ENCODE results near the gene SLC35G6. TPM values are rescaled to one million over a fixed set of nuclear protein-coding genes. Genes with fewer than 3 reads are reported as not detected.
"Not testable (repeated sequence)": the region's sequence is repeated elsewhere in the genome, so short reads cannot be mapped to it uniquely, and the experiment has no call there.

Gene SLC35G6
- total and polyA plus RNA-seq, 2 of the 13 experiments (the other 11 are each of a cell fraction or from before 2014, with no cell fraction given): 0.07 TPM; not detected in 1

GRCh38 chr17:7474767-7475166, 6.5 kb upstream of the SLC35G6 start:
- H3K9ac ChIP-seq (ENCODE audit: insufficient read depth, low read depth, low read length); FAIRE-seq; DNase-seq (ENCODE audit: low spot score); CTCF ChIA-PET (ENCODE audit: low intra/inter-chr PET ratio, low total read pairs); ATAC-seq; H3K4me2 ChIP-seq (ENCODE audit: low read depth, low read length); intact Hi-C loops (cut with micrococcal nuclease; ENCODE audit: unreplicated experiment); H3K4me3 ChIP-seq (replicated peaks in 1 of 3; ENCODE audit: insufficient read depth in 1 of 3, low read depth in 2 of 3, low read length in 3 of 3); BruUV-seq (replicated peaks); H3K9me3 ChIP-seq (ENCODE audit: low read length); H2AFZ ChIP-seq (ENCODE audit: low read length); H3K36me3 ChIP-seq (replicated peaks in 1 of 2; ENCODE audit: control insufficient read depth in 1 of 2, insufficient read depth in 2 of 2, low read length in 2 of 2); H3K27ac ChIP-seq (ENCODE audit: extremely low read length, insufficient read depth, low read length); H3K27me3 ChIP-seq (ENCODE audit: control insufficient read depth in 1 of 2, insufficient read depth in 2 of 2, low read length in 2 of 2): not testable (repeated sequence)
- Histone ChIP-seq H3K4me1 (ENCODE audit: insufficient read depth, low read length) (peaks cover 62% of the 10 kb centered on the region), H3K79me2 (ENCODE audit: insufficient read depth, low read length) (peaks cover 54% of the 10 kb centered on the region), H4K20me1 (ENCODE audit: insufficient read depth, low read length) (peaks cover 30% of the 10 kb centered on the region)
- in situ Hi-C loops (cut with HindIII; ENCODE audit: extremely low pct_ligation_motif_present, low pct_unique_long_range_greater_than_20kb): loop anchor here (5.0 kb wide), 1 partner anchor 37 kb away; the partner anchor contains the start of genes FGF11 and TMEM102
- WGBS (ENCODE audit: low lambda C conversion rate): 29% methylated on average over 8 of the region's 8 CpGs
- POLR2A ChIA-PET: interaction anchor here (0.7 to 5.3 kb wide), 5 partner anchors 11 to 71 kb away, joined by 3 to 30 read pairs (median 15); partner anchors contain the start of genes CHRNB1, POLR2A and TMEM256
- 0 out of 2 replicates have a peak, but pooled peaks have one; percentile 27 for TF ChIP-seq TMF1 (CRISPR knock-in tag; IDR thresholded peaks at IDR 0.05; ENCODE audit: low read depth)
- TF ChIP-seq, protein P1, sequence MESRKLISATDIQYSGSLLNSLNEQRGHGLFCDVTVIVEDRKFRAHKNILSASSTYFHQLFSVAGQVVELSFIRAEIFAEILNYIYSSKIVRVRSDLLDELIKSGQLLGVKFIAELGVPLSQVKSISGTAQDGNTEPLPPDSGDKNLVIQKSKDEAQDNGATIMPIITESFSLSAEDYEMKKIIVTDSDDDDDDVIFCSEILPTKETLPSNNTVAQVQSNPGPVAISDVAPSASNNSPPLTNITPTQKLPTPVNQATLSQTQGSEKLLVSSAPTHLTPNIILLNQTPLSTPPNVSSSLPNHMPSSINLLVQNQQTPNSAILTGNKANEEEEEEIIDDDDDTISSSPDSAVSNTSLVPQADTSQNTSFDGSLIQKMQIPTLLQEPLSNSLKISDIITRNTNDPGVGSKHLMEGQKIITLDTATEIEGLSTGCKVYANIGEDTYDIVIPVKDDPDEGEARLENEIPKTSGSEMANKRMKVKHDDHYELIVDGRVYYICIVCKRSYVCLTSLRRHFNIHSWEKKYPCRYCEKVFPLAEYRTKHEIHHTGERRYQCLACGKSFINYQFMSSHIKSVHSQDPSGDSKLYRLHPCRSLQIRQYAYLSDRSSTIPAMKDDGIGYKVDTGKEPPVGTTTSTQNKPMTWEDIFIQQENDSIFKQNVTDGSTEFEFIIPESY (CRISPR knock-in tag; IDR thresholded peaks at IDR 0.05): peak; percentile 85; the same call in 1 of the 2 replicates
- TF ChIP-seq ZNF292 (CRISPR knock-in tag; IDR thresholded peaks at IDR 0.05; ENCODE audit: borderline replicate concordance, low read depth): 0 out of 2 replicates have a peak, but pooled peaks have one; percentile 37
- 0 out of 2 replicates have a peak, but pooled peaks have one; percentile 27 for TF ChIP-seq TARDBP (CRISPR knock-in tag; IDR thresholded peaks at IDR 0.05)
- TF ChIP-seq, protein P2, sequence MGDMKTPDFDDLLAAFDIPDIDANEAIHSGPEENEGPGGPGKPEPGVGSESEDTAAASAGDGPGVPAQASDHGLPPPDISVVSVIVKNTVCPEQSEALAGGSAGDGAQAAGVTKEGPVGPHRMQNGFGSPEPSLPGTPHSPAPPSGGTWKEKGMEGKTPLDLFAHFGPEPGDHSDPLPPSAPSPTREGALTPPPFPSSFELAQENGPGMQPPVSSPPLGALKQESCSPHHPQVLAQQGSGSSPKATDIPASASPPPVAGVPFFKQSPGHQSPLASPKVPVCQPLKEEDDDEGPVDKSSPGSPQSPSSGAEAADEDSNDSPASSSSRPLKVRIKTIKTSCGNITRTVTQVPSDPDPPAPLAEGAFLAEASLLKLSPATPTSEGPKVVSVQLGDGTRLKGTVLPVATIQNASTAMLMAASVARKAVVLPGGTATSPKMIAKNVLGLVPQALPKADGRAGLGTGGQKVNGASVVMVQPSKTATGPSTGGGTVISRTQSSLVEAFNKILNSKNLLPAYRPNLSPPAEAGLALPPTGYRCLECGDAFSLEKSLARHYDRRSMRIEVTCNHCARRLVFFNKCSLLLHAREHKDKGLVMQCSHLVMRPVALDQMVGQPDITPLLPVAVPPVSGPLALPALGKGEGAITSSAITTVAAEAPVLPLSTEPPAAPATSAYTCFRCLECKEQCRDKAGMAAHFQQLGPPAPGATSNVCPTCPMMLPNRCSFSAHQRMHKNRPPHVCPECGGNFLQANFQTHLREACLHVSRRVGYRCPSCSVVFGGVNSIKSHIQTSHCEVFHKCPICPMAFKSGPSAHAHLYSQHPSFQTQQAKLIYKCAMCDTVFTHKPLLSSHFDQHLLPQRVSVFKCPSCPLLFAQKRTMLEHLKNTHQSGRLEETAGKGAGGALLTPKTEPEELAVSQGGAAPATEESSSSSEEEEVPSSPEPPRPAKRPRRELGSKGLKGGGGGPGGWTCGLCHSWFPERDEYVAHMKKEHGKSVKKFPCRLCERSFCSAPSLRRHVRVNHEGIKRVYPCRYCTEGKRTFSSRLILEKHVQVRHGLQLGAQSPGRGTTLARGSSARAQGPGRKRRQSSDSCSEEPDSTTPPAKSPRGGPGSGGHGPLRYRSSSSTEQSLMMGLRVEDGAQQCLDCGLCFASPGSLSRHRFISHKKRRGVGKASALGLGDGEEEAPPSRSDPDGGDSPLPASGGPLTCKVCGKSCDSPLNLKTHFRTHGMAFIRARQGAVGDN (CRISPR knock-in tag; IDR thresholded peaks at IDR 0.05): peak; percentile 25; the same call in 1 of the 2 replicates
- TF ChIP-seq SAP130 (CRISPR knock-in tag; IDR thresholded peaks at IDR 0.05; ENCODE audit: low read depth): 0 out of 2 replicates have a peak, but pooled peaks have one; percentile 24
- TF ChIP-seq BRF2 (CRISPR knock-in tag; IDR thresholded peaks at IDR 0.05): peak; percentile 31; the same call in 1 of the 2 replicates
- TF ChIP-seq ZNF414 (CRISPR knock-in tag; IDR thresholded peaks at IDR 0.05): 0 out of 2 replicates have a peak, but pooled peaks have one; percentile 15
- TF ChIP-seq ARID2 (CRISPR knock-in tag; IDR thresholded peaks at IDR 0.05; ENCODE audit: borderline replicate concordance): 0 out of 2 replicates have a peak, but pooled peaks have one; percentile 32
- TF ChIP-seq ZNF460 (CRISPR knock-in tag; IDR thresholded peaks at IDR 0.05; ENCODE audit: borderline replicate concordance): peak; percentile 47; the same call in 1 of the 2 replicates
- peak; percentile 8 for TF ChIP-seq YY1 (IDR thresholded peaks at IDR 0.05; ENCODE audit: insufficient read depth, insufficient replicate concordance, low read depth, low read length)
- peak; percentile 84; the same call in 1 of the 2 replicates for TF ChIP-seq ZNF362 (CRISPR knock-in tag; IDR thresholded peaks at IDR 0.05; ENCODE audit: borderline replicate concordance)
- 0 out of 2 replicates have a peak, but pooled peaks have one; percentile 9 for TF ChIP-seq GATAD2A (CRISPR knock-in tag; IDR thresholded peaks at IDR 0.05)
- TF ChIP-seq HOXA3 (CRISPR knock-in tag; IDR thresholded peaks at IDR 0.05): peak; percentile 39; the same call in 1 of the 2 replicates

Measured in HepG2 (cell line).